Smooth muscle cell (in vitro differentiated cells): ENCODE measurements around the gene SNAPIN. TPM values are rescaled to one million over a fixed set of nuclear protein-coding genes. Genes with fewer than 3 reads are reported as not detected.

Source experiments
- DNase-seq: peaks from one replicate; lab custom pipeline; 2025; ENCODE audit not compliant: unreplicated experiment; lab: John Stamatoyannopoulos, UW
- H2AFZ ChIP-seq: fragments of 200-600 bp; sonication (generic); 2 replicates; pipeline ENCODE4 v1.6.0; 2016; ENCODE audit warnings: antibody characterized with exemption, low read depth, mild to moderate bottlenecking
- H3F3A ChIP-seq: fragments of 200-600 bp; sonication (generic); 2 replicates; pipeline ENCODE4 v1.6.0; 2017; ENCODE audit warnings: antibody characterized with exemption, low read depth
- H3K27ac ChIP-seq: fragments of 200-600 bp; sonication (generic); 2 replicates; pipeline ENCODE4 v1.5.1; 2016; ENCODE audit warnings: low read depth, mild to moderate bottlenecking
- H3K27me3 ChIP-seq: fragments of 200-600 bp; sonication (generic); 2 replicates; pipeline ENCODE4 v1.6.1; 2016; ENCODE audit warnings: low read depth, mild to moderate bottlenecking
- H3K36me3 ChIP-seq: fragments of 200-600 bp; sonication (generic); 2 replicates; pipeline ENCODE4 v1.5.1; 2016; ENCODE audit warnings: low read depth
- H3K4me1 ChIP-seq: fragments of 200-600 bp; sonication (generic); 2 replicates; pipeline ENCODE4 v1.5.1; 2016; ENCODE audit warnings: low read depth
- H3K4me2 ChIP-seq: fragments of 200-600 bp; sonication (generic); 2 replicates; pipeline ENCODE4 v1.6.0; 2016; ENCODE audit warnings: mild to moderate bottlenecking
- H3K4me3 ChIP-seq: fragments of 200-600 bp; sonication (generic); 2 replicates; pipeline ENCODE4 v1.5.1; 2016; ENCODE audit warnings: mild to moderate bottlenecking
- H3K79me2 ChIP-seq: fragments of 200-600 bp; sonication (generic); 2 replicates; pipeline ENCODE4 v1.6.0; 2016; ENCODE audit warnings: low read depth, mild to moderate bottlenecking
- H3K9ac ChIP-seq: fragments of 200-600 bp; sonication (generic); 2 replicates; pipeline ENCODE4 v1.6.0; 2016; ENCODE audit warnings: low read depth
- H3K9me3 ChIP-seq: fragments of 200-600 bp; sonication (generic); replicated peaks from 2 replicates; pipeline ENCODE4 v1.5.1; 2016; ENCODE audit warnings: low read depth
- H4K20me1 ChIP-seq: fragments of 200-600 bp; sonication (generic); 2 replicates; pipeline ENCODE4 v1.6.0; 2016; ENCODE audit warnings: low read depth
- CTCF ChIP-seq: fragments of 200-600 bp; sonication (generic); IDR thresholded peaks from 2 replicates; pipeline ENCODE4 v1.5.1; 2017; ENCODE audit warnings: borderline replicate concordance, mild to moderate bottlenecking, antibody characterized with exemption; ENCODE audit not compliant: insufficient read depth, poor library complexity, severe bottlenecking
- WGBS: methylation state at CpG from one replicate; pipeline ENCODE4 v1.1.7; 2016; ENCODE audit warnings: low lambda C conversion rate; 5-methylcytosine and 5-hydroxymethylcytosine counted together
- polyA plus RNA-seq: library from polyadenylated mRNA; unstranded; fragments of >200 nt; fragmentation: Nextera tagmentation; extraction: Ambion mirVana; gene quantifications from 2 replicates; pipeline ENCODE4 v1.2.1, GENCODE V29; 2016
- total RNA-seq: library from RNA; depleted of rRNA; stranded (reverse); fragments of >200 nt; gene quantifications from 2 replicates; pipeline ENCODE4 v1.2.3, GENCODE V29; 2014

SNAPIN gene
- total and polyA plus RNA-seq, 2 experiments from 2014 or later: 52.0 to 65.5 TPM

GRCh38 chr1:153626477-153626903 is 32.0 kb upstream of the SNAPIN start:
- WGBS: 51% methylated on average over 3 of the region's 3 CpGs
- Histone ChIP-seq H3K79me2 (peaks cover 6% of the 10 kb centered on the region), H4K20me1 (no peaks in the 10 kb centered on the region)

GRCh38 chr1:153626904-153627714 is 31.4 kb upstream of the SNAPIN start, which contains the start of gene S100A13:
S100A13 (minus strand) TSS chr1:153627505; CDS start chr1:153626472, 1,033 bp downstream.
- peaks cover 4% of the 10 kb centered on the region for H3K36me3 ChIP-seq
- peak; percentile 63 for DNase-seq
- H3F3A ChIP-seq: no peaks in the 10 kb centered on the region
- peak within 1 kb of the TSS; percentile 91 for H3K4me2 ChIP-seq
- peak within 1 kb of the TSS; percentile 85 for H3K9ac ChIP-seq
- H4K20me1 ChIP-seq: no peaks in the 10 kb centered on the region
- H3K4me1 ChIP-seq: peaks cover 17% of the 10 kb centered on the region
- no peak within 1 kb of the TSS for H2AFZ ChIP-seq
- no peaks in the 10 kb centered on the region for H3K9me3 ChIP-seq
- peak within 1 kb of the TSS; percentile 65 for H3K4me3 ChIP-seq
- TF ChIP-seq CTCF: peak; percentile 73
- H3K27me3 ChIP-seq: no peaks in the 10 kb centered on the region
- peaks cover 6% of the 10 kb centered on the region for H3K79me2 ChIP-seq
- 1% methylated on average over 27 of the region's 28 CpGs for WGBS
- H3K27ac ChIP-seq: peak within 1 kb of the TSS; percentile 93

More at GRCh38 chr1:153626477-153626903, 32.0 kb upstream of the SNAPIN start:
- Histone ChIP-seq H3F3A (no peaks in the 10 kb centered on the region), H3K9ac (peak overlapping the region; percentile 85), H3K36me3 (peaks cover 4% of the 10 kb centered on the region), H3K27me3 (no peaks in the 10 kb centered on the region), H3K9me3 (no peaks in the 10 kb centered on the region), H2AFZ (no peak overlapping the region), H3K27ac (peak overlapping the region; percentile 93), H3K4me1 (peaks cover 17% of the 10 kb centered on the region), H3K4me2 (peak overlapping the region; percentile 91), H3K4me3 (peak overlapping the region; percentile 65)
- no peak for TF ChIP-seq CTCF
- DNase-seq: no peak

GRCh38 chr1:153627715-153628626 is 30.5 kb upstream of the SNAPIN start, which contains the start of gene S100A1:
S100A1 (plus strand) TSS chr1:153628434; CDS start chr1:153630522, 2,088 bp downstream.
- peaks cover 17% of the 10 kb centered on the region for H3K4me1 ChIP-seq
- 77% methylated on average over 10 of the region's 10 CpGs for WGBS

More at GRCh38 chr1:153627715-153628626, 30.5 kb upstream of the SNAPIN start, which contains the start of gene S100A1:
- H3K36me3 ChIP-seq: peaks cover 4% of the 10 kb centered on the region
- no peak for DNase-seq
- no peak for TF ChIP-seq CTCF
- H3K27me3 ChIP-seq: no peaks in the 10 kb centered on the region
- H4K20me1 ChIP-seq: no peaks in the 10 kb centered on the region
- H3K27ac ChIP-seq: peak within 1 kb of the TSS; percentile 93
- H2AFZ ChIP-seq: no peak within 1 kb of the TSS
- H3K79me2 ChIP-seq: peaks cover 6% of the 10 kb centered on the region
- no peaks in the 10 kb centered on the region for H3F3A ChIP-seq
- H3K9ac ChIP-seq: peak within 1 kb of the TSS; percentile 85
- H3K4me3 ChIP-seq: peak within 1 kb of the TSS; percentile 65
- H3K9me3 ChIP-seq: no peaks in the 10 kb centered on the region
- peak within 1 kb of the TSS; percentile 91 for H3K4me2 ChIP-seq
